Stimulated activated naive CD8-positive, alpha-beta T cell treated with anti-CD3 and anti-CD28 coated beads, Interleukin-15, amount 100 ng/mL, for 72 hours (primary cell): Measurements from ENCODE around the gene ZNF722.
"Not testable (repeated sequence)": the region's sequence is repeated elsewhere in the genome, so short reads cannot be mapped to it uniquely, and the experiment has no call there.

Experiments
- ATAC-seq: fragments of 150-1000 bp; cut with Tn5 transposase; 2 replicates; pipeline ENCODE4 v1.10.0; 2021; ENCODE audit warnings: mild to moderate bottlenecking, moderate library complexity
- DNase-seq, 2 donors: peaks; one replicate each; pipeline ENCODE4 v3.0.0; 2021 to 2022
- H3K27ac Mint-ChIP-seq, 2 donors: one replicate each; pipeline ENCODE4 v1.8.0; 2022; ENCODE audit warnings: mild to moderate bottlenecking in 2 of 2, mixed read lengths in 2 of 2, moderate library complexity in 2 of 2
- H3K27me3 Mint-ChIP-seq: one replicate; pipeline ENCODE4 v1.8.0; 2022; ENCODE audit warnings: mixed read lengths
- H3K4me1 Mint-ChIP-seq: one replicate; pipeline ENCODE4 v1.8.0; 2022; ENCODE audit warnings: mild to moderate bottlenecking, mixed read lengths
- H3K4me3 Mint-ChIP-seq, 2 donors: one replicate each; pipeline ENCODE4 v1.8.0; 2022; ENCODE audit warnings: mild to moderate bottlenecking in 2 of 2, mixed read lengths in 2 of 2, moderate library complexity in 1 of 2
- H3K9me3 Mint-ChIP-seq, 2 donors: one replicate each; pipeline ENCODE4 v1.8.0; 2022; ENCODE audit warnings: mixed read lengths in 2 of 2

Gene ZNF722

GRCh38 chr7:63998549-63998948, at the start of gene ZNF722:
TSS of gene ZNF722 (plus strand) at chr7:63998849. CDS start at chr7:63998962, 113 bp downstream.
- Mint-ChIP-seq H3K4me3 (no peak within 1 kb of the TSS), H3K27me3 (no peaks in the 10 kb centered on the region), H3K27ac (no peak within 1 kb of the TSS), H3K9me3 (peaks cover 5 to 16% of the 10 kb centered on the region in 2 donors), H3K4me1 (no peaks in the 10 kb centered on the region)
- ATAC-seq (no peak), DNase-seq (no peak)

- no peak overlapping the region for H3K4me3 Mint-ChIP-seq
- H3K9me3 Mint-ChIP-seq, result peaks cover 20 to 38% of the 10 kb centered on the region in 2 donors
- DNase-seq, result no peak
- no peaks in the 10 kb centered on the region for H3K4me1 Mint-ChIP-seq
- no peak for ATAC-seq
- H3K27ac Mint-ChIP-seq, result no peak overlapping the region
- H3K27me3 Mint-ChIP-seq, result no peaks in the 10 kb centered on the region
Measured at GRCh38 chr7:63953181-63953580, 45.5 kb upstream of the ZNF722 start.

GRCh38 chr7:63968629-63969028, 30.0 kb upstream of the ZNF722 start:
- Mint-ChIP-seq H3K27me3 (no peaks in the 10 kb centered on the region), H3K27ac (no peak overlapping the region), H3K9me3 (peaks cover 0 to 10% of the 10 kb centered on the region in 2 donors), H3K4me1 (no peaks in the 10 kb centered on the region), H3K4me3 (no peak overlapping the region)
- DNase-seq (no peak), ATAC-seq (no peak)

- not testable (repeated sequence) for H3K27me3 Mint-ChIP-seq, ATAC-seq, H3K4me1 Mint-ChIP-seq, H3K27ac Mint-ChIP-seq, DNase-seq, H3K4me3 Mint-ChIP-seq
- H3K9me3 Mint-ChIP-seq, result peaks cover 25 to 49% of the 10 kb centered on the region in 2 donors
Measured at GRCh38 chr7:64015496-64015895, 16.8 kb downstream of the ZNF722 start.

GRCh38 chr7:64035388-64035787, 36.7 kb downstream of the ZNF722 start:
- ATAC-seq (no peak), DNase-seq (no peak)
- H3K4me3 Mint-ChIP-seq, result no peak overlapping the region
- peaks cover 7% of the 10 kb centered on the region for H3K27me3 Mint-ChIP-seq
- H3K9me3 Mint-ChIP-seq, result peaks cover 31 to 53% of the 10 kb centered on the region in 2 donors
- no peaks in the 10 kb centered on the region for H3K4me1 Mint-ChIP-seq
- no peak overlapping the region for H3K27ac Mint-ChIP-seq

- Mint-ChIP-seq H3K4me1 (no peaks in the 10 kb centered on the region), H3K9me3 (peaks cover 31 to 51% of the 10 kb centered on the region in 2 donors), H3K27me3 (peaks cover 7% of the 10 kb centered on the region), H3K4me3 (no peak overlapping the region), H3K27ac (no peak overlapping the region)
- ATAC-seq (no peak), DNase-seq (no peak)
Measured at GRCh38 chr7:64037095-64037494, 38.4 kb downstream of the ZNF722 start.

- peak; percentile 95 for ATAC-seq
- DNase-seq, result peak; percentile 20 to 63
- Mint-ChIP-seq H3K4me1 (peaks cover 4% of the 10 kb centered on the region), H3K4me3 (peak within 1 kb of the TSS; percentile 82 to 83), H3K27ac (peak within 1 kb of the TSS in 1 of 2 donors; percentile 95), H3K27me3 (peaks cover 22% of the 10 kb centered on the region), H3K9me3 (peaks cover 22 to 50% of the 10 kb centered on the region in 2 donors)
Measured at GRCh38 chr7:64045301-64046040, 46.8 kb downstream of the ZNF722 start, which contains the start of gene ZNF727. TSS of gene ZNF727 (plus strand) at chr7:64045434. CDS start at chr7:64045622, 188 bp downstream.

- DNase-seq (no peak), ATAC-seq (no peak)
- H3K27ac Mint-ChIP-seq, result peak overlapping the region in 1 of 2 donors; percentile 95
- H3K4me3 Mint-ChIP-seq, result peak overlapping the region; percentile 82 to 83
- H3K9me3 Mint-ChIP-seq, result peaks cover 22 to 50% of the 10 kb centered on the region in 2 donors
- peaks cover 4% of the 10 kb centered on the region for H3K4me1 Mint-ChIP-seq
- H3K27me3 Mint-ChIP-seq, result peaks cover 22% of the 10 kb centered on the region
Measured at GRCh38 chr7:64046041-64046389, 47.4 kb downstream of the ZNF722 start.
